ENCODE data around the gene ST14.

The ST14 gene

GRCh38 chr11:130145311-130145812, 14.2 kb upstream of the ST14 start:
- H3K4me3 ChIP-seq (ENCODE audit: low read depth, low read length): no peak overlapping the region
- no peak for DNase-seq (ENCODE audit: low read depth)
- no peak for TF ChIP-seq CTCF (IDR thresholded peaks at IDR 0.05; ENCODE audit: control insufficient read depth, extremely low read depth, insufficient read depth)

GRCh38 chr11:130145975-130146776, 13.4 kb upstream of the ST14 start:
- H3K4me3 ChIP-seq (ENCODE audit: low read depth, low read length): no peak overlapping the region
- no peak for TF ChIP-seq CTCF (IDR thresholded peaks at IDR 0.05; ENCODE audit: control insufficient read depth, extremely low read depth, insufficient read depth)
- DNase-seq (ENCODE audit: low read depth): no peak

- DNase-seq (ENCODE audit: low read depth): no peak
- no peak overlapping the region for H3K4me3 ChIP-seq (ENCODE audit: low read depth, low read length)
- TF ChIP-seq CTCF (IDR thresholded peaks at IDR 0.05; ENCODE audit: control insufficient read depth, extremely low read depth, insufficient read depth): no peak
Observed at GRCh38 chr11:130146796-130147195, 12.8 kb upstream of the ST14 start.

- no peak for TF ChIP-seq CTCF (IDR thresholded peaks at IDR 0.05; ENCODE audit: control insufficient read depth, extremely low read depth, insufficient read depth)
- DNase-seq (ENCODE audit: low read depth): no peak
- H3K4me3 ChIP-seq (ENCODE audit: low read depth, low read length): no peak overlapping the region
Observed at GRCh38 chr11:130148796-130149326, 10.7 kb upstream of the ST14 start.

- no peak for DNase-seq (ENCODE audit: low read depth)
- no peak overlapping the region for H3K4me3 ChIP-seq (ENCODE audit: low read depth, low read length)
- TF ChIP-seq CTCF (IDR thresholded peaks at IDR 0.05; ENCODE audit: control insufficient read depth, extremely low read depth, insufficient read depth): no peak
Observed at GRCh38 chr11:130150790-130151189, 8.8 kb upstream of the ST14 start.

GRCh38 chr11:130151196-130151595, 8.4 kb upstream of the ST14 start:
- no peak overlapping the region for H3K4me3 ChIP-seq (ENCODE audit: low read depth, low read length)
- DNase-seq (ENCODE audit: low read depth): no peak
- no peak for TF ChIP-seq CTCF (IDR thresholded peaks at IDR 0.05; ENCODE audit: control insufficient read depth, extremely low read depth, insufficient read depth)
